OCI-LY1 (cell line): ENCODE results near the gene MRPL58.

Experiments used
- H2AFZ ChIP-seq: fragments of 200-600 bp; sonication (generic), shearing (Covaris generic); 2 replicates; pipeline ENCODE4 v1.6.0; 2014; ENCODE audit warnings: antibody characterized with exemption, mild to moderate bottlenecking, low read length
- H3F3A ChIP-seq: fragments of 200-600 bp; sonication (generic), shearing (Covaris generic); 2 replicates; pipeline ENCODE4 v1.6.0; 2014; ENCODE audit warnings: mild to moderate bottlenecking, antibody characterized with exemption, low read length, moderate library complexity; ENCODE audit not compliant: insufficient read depth
- H3K27ac ChIP-seq: fragments of 200-600 bp; sonication (generic); 2 replicates; pipeline ENCODE4 v1.5.1; 2014; ENCODE audit warnings: low read length, mixed run types, mild to moderate bottlenecking, low read depth; ENCODE audit not compliant: poor library complexity, severe bottlenecking
- H3K27me3 ChIP-seq: fragments of 200-600 bp; sonication (generic); 2 replicates; pipeline ENCODE4 v1.6.0; 2014; ENCODE audit warnings: antibody characterized with exemption, mild to moderate bottlenecking, low read length, moderate library complexity; ENCODE audit not compliant: insufficient read depth
- H3K36me3 ChIP-seq: fragments of 200-600 bp; sonication (generic); 2 replicates; pipeline ENCODE4 v1.6.1; 2014; ENCODE audit warnings: mild to moderate bottlenecking, antibody characterized with exemption, low read length, moderate library complexity, mixed read lengths; ENCODE audit not compliant: insufficient read depth
- H3K4me1 ChIP-seq: fragments of 200-600 bp; sonication (generic); 2 replicates; pipeline ENCODE4 v1.5.1; 2014; ENCODE audit warnings: mild to moderate bottlenecking, low read length, moderate library complexity; ENCODE audit not compliant: insufficient read depth, severe bottlenecking
- H3K4me2 ChIP-seq: fragments of 200-600 bp; sonication (generic), shearing (Covaris generic); 2 replicates; pipeline ENCODE4 v1.6.1; 2014; ENCODE audit warnings: low read length
- H3K4me3 ChIP-seq: fragments of 200-600 bp; sonication (generic); 2 replicates; pipeline ENCODE4 v1.5.1; 2014; ENCODE audit warnings: low read length, low read depth, mild to moderate bottlenecking, mixed read lengths; ENCODE audit not compliant: poor library complexity, severe bottlenecking
- H3K79me2 ChIP-seq: fragments of 200-600 bp; shearing (Covaris generic); 2 replicates; pipeline ENCODE4 v1.6.1; 2016; ENCODE audit warnings: mixed run types, low read length, mixed read lengths; ENCODE audit not compliant: insufficient read depth
- H3K9ac ChIP-seq: fragments of 200-600 bp; sonication (generic), shearing (Covaris generic); 2 replicates; pipeline ENCODE4 v1.6.1; 2014; ENCODE audit warnings: mild to moderate bottlenecking, low read length, mixed read lengths
- H3K9me2 ChIP-seq: fragments of 200-600 bp; sonication (generic), shearing (Covaris generic); 2 replicates; pipeline ENCODE4 v1.6.1; 2014; ENCODE audit warnings: low read depth, mild to moderate bottlenecking, low read length, mixed read lengths
- H3K9me3 ChIP-seq: fragments of 200-600 bp; shearing (Covaris generic); 2 replicates; pipeline ENCODE4 v1.6.1; 2014; ENCODE audit warnings: low read length, mixed read lengths
- H4K20me1 ChIP-seq: fragments of 200-600 bp; sonication (generic), shearing (Covaris generic); 2 replicates; pipeline ENCODE4 v1.6.0; 2016; ENCODE audit warnings: mild to moderate bottlenecking, low read length; ENCODE audit not compliant: insufficient read depth
- CTCF ChIP-seq: fragments of 200-600 bp; sonication (generic), shearing (Covaris generic); IDR thresholded peaks from 2 replicates; pipeline ENCODE4 v1.5.1; 2017; ENCODE audit warnings: mild to moderate bottlenecking, antibody characterized with exemption, low read length, moderate library complexity, mixed read lengths
- EZH2 ChIP-seq: fragments of 200-600 bp; sonication (generic), shearing (Covaris generic); IDR thresholded peaks from 2 replicates; pipeline ENCODE4 v1.8.0; 2017; ENCODE audit warnings: borderline replicate concordance, mixed run types, mild to moderate bottlenecking, antibody characterized with exemption, low read length, moderate library complexity, mixed read lengths

The MRPL58 gene

GRCh38 chr17:75033346-75034235 lies 21.1 kb downstream of the MRPL58 start:
- Histone ChIP-seq H3K27ac (peak overlapping the region; percentile 46), H4K20me1 (no peaks in the 10 kb centered on the region), H3K9me3 (no peaks in the 10 kb centered on the region), H3K4me3 (peak overlapping the region; percentile 93), H3F3A (no peaks in the 10 kb centered on the region), H3K9me2 (no peaks in the 10 kb centered on the region), H3K9ac (peak overlapping the region; percentile 95), H3K4me2 (peak overlapping the region; percentile 95), H3K36me3 (peaks cover 4% of the 10 kb centered on the region; the same call in 1 of the 2 replicates), H3K4me1 (peaks cover 23% of the 10 kb centered on the region), H3K27me3 (no peaks in the 10 kb centered on the region), H2AFZ (no peak overlapping the region), H3K79me2 (no peaks in the 10 kb centered on the region)
- no peak for TF ChIP-seq CTCF
- TF ChIP-seq EZH2 = no peak

GRCh38 chr17:75034236-75034908 lies 21.9 kb downstream of the MRPL58 start:
- Histone ChIP-seq H3K9ac (peak overlapping the region; percentile 95), H3K4me1 (peaks cover 23% of the 10 kb centered on the region), H2AFZ (peak overlapping the region; percentile 77; the same call in 1 of the 2 replicates), H3K79me2 (no peaks in the 10 kb centered on the region), H3K9me3 (no peaks in the 10 kb centered on the region), H3K9me2 (no peaks in the 10 kb centered on the region), H3K4me2 (peak overlapping the region; percentile 95), H3K4me3 (peak overlapping the region; percentile 93), H4K20me1 (no peaks in the 10 kb centered on the region), H3F3A (no peaks in the 10 kb centered on the region), H3K36me3 (peaks cover 12% of the 10 kb centered on the region; the same call in 1 of the 2 replicates), H3K27ac (peak overlapping the region; percentile 69), H3K27me3 (no peaks in the 10 kb centered on the region)
- TF ChIP-seq CTCF (no peak), EZH2 (no peak)

- no peaks in the 10 kb centered on the region for H4K20me1 ChIP-seq
- H3K79me2 ChIP-seq = no peaks in the 10 kb centered on the region
- no peak overlapping the region for H3K4me2 ChIP-seq
- H3K36me3 ChIP-seq = peaks cover 35% of the 10 kb centered on the region
- no peaks in the 10 kb centered on the region for H3K9me3 ChIP-seq
- TF ChIP-seq EZH2 (no peak), CTCF (no peak)
- no peak overlapping the region for H2AFZ ChIP-seq
- no peak overlapping the region for H3K27ac ChIP-seq
- H3F3A ChIP-seq = no peaks in the 10 kb centered on the region
- no peak overlapping the region for H3K4me3 ChIP-seq
- H3K27me3 ChIP-seq = no peaks in the 10 kb centered on the region
- peaks cover 23% of the 10 kb centered on the region for H3K4me1 ChIP-seq
- H3K9me2 ChIP-seq = no peaks in the 10 kb centered on the region
- no peak overlapping the region for H3K9ac ChIP-seq
Observed at GRCh38 chr17:75036643-75037268, 24.3 kb downstream of the MRPL58 start.
